Measurements from ENCODE around the gene PTCD3.
A peak's percentile ranks its signal among the peaks of the same experiment; 100 is the strongest.

PTCD3 gene

GRCh38 chr2:86105969-86106945 lies at the start of gene PTCD3:
PTCD3 (plus strand) TSS chr2:86106235; CDS start chr2:86106248, 13 bp downstream.
- peak; percentile 91 to 96 for DNase-seq

GRCh38 chr2:86056590-86057331 lies 49.3 kb upstream of the PTCD3 start:
- no peak for DNase-seq

- no peak for DNase-seq
Observed at GRCh38 chr2:86062043-86062442, 44.0 kb upstream of the PTCD3 start.

- DNase-seq = no peak
Observed at GRCh38 chr2:86064006-86064405, 42.0 kb upstream of the PTCD3 start.

- DNase-seq = no peak
Observed at GRCh38 chr2:86065512-86065911, 40.5 kb upstream of the PTCD3 start.

GRCh38 chr2:86066007-86066578 lies 39.9 kb upstream of the PTCD3 start:
- no peak for DNase-seq

GRCh38 chr2:86066915-86067314 lies 39.1 kb upstream of the PTCD3 start:
- no peak for DNase-seq

GRCh38 chr2:86068136-86068588 lies 37.9 kb upstream of the PTCD3 start:
- no peak for DNase-seq

GRCh38 chr2:86068648-86069047 lies 37.4 kb upstream of the PTCD3 start:
- no peak for DNase-seq

- no peak for DNase-seq
Observed at GRCh38 chr2:86069091-86069685, 36.8 kb upstream of the PTCD3 start.

GRCh38 chr2:86069783-86070339 lies 36.2 kb upstream of the PTCD3 start:
- DNase-seq = no peak

- DNase-seq = no peak
Observed at GRCh38 chr2:86070868-86071267, 35.2 kb upstream of the PTCD3 start.

- no peak for DNase-seq
Observed at GRCh38 chr2:86072271-86072858, 33.7 kb upstream of the PTCD3 start.

GRCh38 chr2:86073225-86073624 lies 32.8 kb upstream of the PTCD3 start:
- no peak for DNase-seq

- DNase-seq = no peak
Observed at GRCh38 chr2:86074256-86074655, 31.8 kb upstream of the PTCD3 start.

- DNase-seq = no peak
Observed at GRCh38 chr2:86074811-86075210, 31.2 kb upstream of the PTCD3 start.

- DNase-seq = no peak
Observed at GRCh38 chr2:86075886-86076285, 30.1 kb upstream of the PTCD3 start.

GRCh38 chr2:86078774-86079545 lies 27.1 kb upstream of the PTCD3 start:
- DNase-seq = peak; percentile 12 to 28

- DNase-seq = peak; percentile 36 to 44
Observed at GRCh38 chr2:86079981-86080911, 25.8 kb upstream of the PTCD3 start.

- no peak for DNase-seq
Observed at GRCh38 chr2:86081724-86082123, 24.3 kb upstream of the PTCD3 start.

All from AML-193 (cell line).